Panc1 (cell line): ENCODE data around the gene SLC27A1. TPM values are rescaled to one million over a fixed set of nuclear protein-coding genes. Genes with fewer than 3 reads are reported as not detected.

Experiments
- ATAC-seq: fragments of 200-7000 bp; cut with Tn5 transposase; 2 replicates; pipeline ENCODE4 v1.9.1; 2020; ENCODE audit warnings: mild to moderate bottlenecking, moderate library complexity
- BruUV-seq: library from RNA; stranded (reverse); fragments of 400-500 nt; replicated peaks from 2 replicates; lab custom pipeline; 2021; lab: Mats Ljungman, UMichigan
- CTCF ChIA-PET: fragments of 300-600 bp; sonication (Branson Sonifier 250); formaldehyde crosslinking; loops from one replicate; lab custom pipeline; 2022; ENCODE audit warnings: antibody characterized with exemption; lab: Charles Lee
- POLR2A ChIA-PET: fragments of 300-600 bp; sonication (Branson Sonifier 250); formaldehyde crosslinking; loops from one replicate; lab custom pipeline; 2022; ENCODE audit warnings: antibody characterized with exemption; lab: Charles Lee
- DNase-seq: peaks from one replicate; pipeline ENCODE4 v3.0.0-alpha.2; 2010; ENCODE audit warnings: low read depth, low spot score
- H3K27ac ChIP-seq: 2 replicates; pipeline ENCODE4 v1.5.1; 2011; ENCODE audit warnings: mild to moderate bottlenecking, low read length, inconsistent platforms
- H3K27me3 ChIP-seq: fragments of 200-500 bp; sonication (Bioruptor generic); 2 replicates; pipeline ENCODE4 v1.6.0; 2014; ENCODE audit warnings: low read length, inconsistent platforms; ENCODE audit not compliant: control insufficient read depth, insufficient read depth
- H3K36me3 ChIP-seq: fragments of 200-500 bp; sonication (Bioruptor generic); 2 replicates; pipeline ENCODE4 v1.5.1; 2014; ENCODE audit warnings: inconsistent platforms, mild to moderate bottlenecking, low read length, moderate library complexity; ENCODE audit not compliant: control insufficient read depth, insufficient read depth
- H3K4me1 ChIP-seq: 2 replicates; pipeline ENCODE4 v1.5.1; 2011; ENCODE audit warnings: inconsistent platforms, mild to moderate bottlenecking, low read length, moderate library complexity; ENCODE audit not compliant: control insufficient read depth, insufficient read depth
- H3K4me3 ChIP-seq, 2 experiments: 2 replicates each; pipeline ENCODE4 v1.5.1; 2011 to 2012; ENCODE audit warnings: low read depth in 2 of 2, low read length in 2 of 2, mild to moderate bottlenecking in 2 of 2, inconsistent platforms in 1 of 2, moderate library complexity in 1 of 2
- H3K9me3 ChIP-seq: fragments of 200-500 bp; sonication (Bioruptor generic); 2 replicates; pipeline ENCODE4 v1.5.1; 2014; ENCODE audit warnings: low read depth, mild to moderate bottlenecking, inconsistent platforms, low read length, moderate library complexity; ENCODE audit not compliant: control insufficient read depth, insufficient read depth
- CTCF ChIP-seq: fragments of 450-650 bp; IDR thresholded peaks from 2 replicates; pipeline ENCODE4 v1.5.1; 2017; ENCODE audit warnings: mild to moderate bottlenecking
- POLR2AphosphoS5 ChIP-seq: IDR thresholded peaks from 2 replicates; pipeline ENCODE4 v1.6.1; 2012; ENCODE audit warnings: mild to moderate bottlenecking, low read depth, low read length, moderate library complexity
- SIN3A ChIP-seq: IDR thresholded peaks from 2 replicates; pipeline ENCODE4 v1.6.1; 2012; ENCODE audit warnings: low read depth, mild to moderate bottlenecking, low read length, moderate library complexity, borderline replicate concordance; ENCODE audit not compliant: insufficient read depth
- TCF7L2 ChIP-seq: IDR thresholded peaks from 2 replicates; pipeline ENCODE4 v1.6.1; 2011; ENCODE audit warnings: mild to moderate bottlenecking, low read depth, low read length, inconsistent platforms
- in situ Hi-C: cut with HindIII; loops from 2 replicates; pipeline ENCODE4 v1.10.0; 2016; ENCODE audit warnings: low sequenced_read_pairs, low pct_unique_long_range_greater_than_20kb
- intact Hi-C: fragments of 100-400 bp; cut with micrococcal nuclease; formaldehyde crosslinking; loops from one replicate; pipeline ENCODE4 v1.10.0; 2022; ENCODE audit not compliant: unreplicated experiment
- total RNA-seq: library from RNA; stranded (reverse); gene quantifications from one replicate; pipeline ENCODE4 v1.2.1, GENCODE V29; 2021; ENCODE audit not compliant: unreplicated experiment
- TF ChIP-seq, protein P1 (sequence below), 2 experiments: IDR thresholded peaks; 2 replicates each; pipeline ENCODE4 v1.6.1; 2011 to 2012; ENCODE audit warnings: low read depth in 2 of 2, control low read depth in 1 of 2, low read length in 1 of 2, mild to moderate bottlenecking in 1 of 2, moderate library complexity in 1 of 2; ENCODE audit not compliant: insufficient read depth in 1 of 2

SLC27A1 gene
- total RNA-seq, 1 experiment from 2014 or later = 5.4 TPM

DNA sequence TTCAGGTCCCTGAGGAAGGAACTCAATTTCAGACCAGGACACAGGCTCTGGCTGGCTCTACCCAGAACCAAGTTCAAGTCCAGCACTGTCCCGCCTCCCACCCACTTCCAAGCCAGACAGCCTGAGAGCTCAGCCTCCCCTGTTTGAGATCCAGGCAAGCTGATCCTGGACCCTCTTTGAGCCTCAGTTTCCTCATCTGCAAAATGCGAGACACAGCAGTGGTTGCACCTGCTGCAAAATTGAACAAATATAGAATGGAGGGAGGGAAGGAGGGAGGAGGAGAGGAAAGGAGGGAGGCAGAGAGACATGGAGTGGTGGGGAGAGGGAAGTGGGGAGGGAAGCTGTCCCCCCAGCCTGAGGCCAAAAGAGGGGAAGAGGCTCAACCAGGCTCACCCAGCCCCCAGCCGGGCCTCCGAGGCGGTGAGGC, 22.6 kb upstream of the SLC27A1 start:
- TF ChIP-seq SIN3A (no peak), CTCF (no peak), TCF7L2 (no peak), POLR2AphosphoS5 (no peak)
- TF ChIP-seq, protein P1, sequence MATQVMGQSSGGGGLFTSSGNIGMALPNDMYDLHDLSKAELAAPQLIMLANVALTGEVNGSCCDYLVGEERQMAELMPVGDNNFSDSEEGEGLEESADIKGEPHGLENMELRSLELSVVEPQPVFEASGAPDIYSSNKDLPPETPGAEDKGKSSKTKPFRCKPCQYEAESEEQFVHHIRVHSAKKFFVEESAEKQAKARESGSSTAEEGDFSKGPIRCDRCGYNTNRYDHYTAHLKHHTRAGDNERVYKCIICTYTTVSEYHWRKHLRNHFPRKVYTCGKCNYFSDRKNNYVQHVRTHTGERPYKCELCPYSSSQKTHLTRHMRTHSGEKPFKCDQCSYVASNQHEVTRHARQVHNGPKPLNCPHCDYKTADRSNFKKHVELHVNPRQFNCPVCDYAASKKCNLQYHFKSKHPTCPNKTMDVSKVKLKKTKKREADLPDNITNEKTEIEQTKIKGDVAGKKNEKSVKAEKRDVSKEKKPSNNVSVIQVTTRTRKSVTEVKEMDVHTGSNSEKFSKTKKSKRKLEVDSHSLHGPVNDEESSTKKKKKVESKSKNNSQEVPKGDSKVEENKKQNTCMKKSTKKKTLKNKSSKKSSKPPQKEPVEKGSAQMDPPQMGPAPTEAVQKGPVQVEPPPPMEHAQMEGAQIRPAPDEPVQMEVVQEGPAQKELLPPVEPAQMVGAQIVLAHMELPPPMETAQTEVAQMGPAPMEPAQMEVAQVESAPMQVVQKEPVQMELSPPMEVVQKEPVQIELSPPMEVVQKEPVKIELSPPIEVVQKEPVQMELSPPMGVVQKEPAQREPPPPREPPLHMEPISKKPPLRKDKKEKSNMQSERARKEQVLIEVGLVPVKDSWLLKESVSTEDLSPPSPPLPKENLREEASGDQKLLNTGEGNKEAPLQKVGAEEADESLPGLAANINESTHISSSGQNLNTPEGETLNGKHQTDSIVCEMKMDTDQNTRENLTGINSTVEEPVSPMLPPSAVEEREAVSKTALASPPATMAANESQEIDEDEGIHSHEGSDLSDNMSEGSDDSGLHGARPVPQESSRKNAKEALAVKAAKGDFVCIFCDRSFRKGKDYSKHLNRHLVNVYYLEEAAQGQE (IDR thresholded peaks at IDR 0.05; ENCODE audit: insufficient read depth in 1 of 2, low read depth in 2 of 2, low read length in 1 of 2) = no peak
- no peak overlapping the region for H3K27ac ChIP-seq
- no TSS peak for BruUV-seq
- H3K4me1 ChIP-seq = no peaks in the 10 kb centered on the region
- no peaks in the 10 kb centered on the region for H3K36me3 ChIP-seq
- in situ Hi-C loops = no loop called here
- no peaks in the 10 kb centered on the region for H3K27me3 ChIP-seq
- intact Hi-C loops = no loop called here
- H3K9me3 ChIP-seq = no peaks in the 10 kb centered on the region
- DNase-seq (no peak), ATAC-seq (peak; percentile 32)
- peak overlapping the region in 1 of 2 experiments; percentile 36; a peak in 2 of 4 replicates for H3K4me3 ChIP-seq
- CTCF ChIA-PET = interaction anchor here (0.6 to 1.1 kb wide), 3 partner anchors 31 to 159 kb away, joined by 3 to 8 read pairs (median 4); no protein-coding TSS in a partner anchor
- POLR2A ChIA-PET = no interaction called here

GRCh38 chr19:17448131-17448967, 22.0 kb upstream of the SLC27A1 start, which contains the start of gene TMEM221:
Gene TMEM221, minus strand, starts transcription at chr19:17448668. Its CDS starts 206 bp downstream, at chr19:17448462.
- Histone ChIP-seq H3K27me3 (no peaks in the 10 kb centered on the region), H3K36me3 (no peaks in the 10 kb centered on the region), H3K4me3 (peak within 1 kb of the TSS; percentile 36 to 39), H3K9me3 (no peaks in the 10 kb centered on the region), H3K4me1 (no peaks in the 10 kb centered on the region), H3K27ac (no peak within 1 kb of the TSS)
- intact Hi-C loops (no loop called here), in situ Hi-C loops (no loop called here)
- ChIA-PET POLR2A (no interaction called here), CTCF (interaction anchor here (0.6 to 0.7 kb wide), 2 partner anchors 32 to 160 kb away, joined by 4 to 8 read pairs; no protein-coding TSS in a partner anchor)
- peak; percentile 83 for ATAC-seq
- peak; percentile 80 for TF ChIP-seq CTCF
- TF ChIP-seq, protein P1 (IDR thresholded peaks at IDR 0.05; ENCODE audit: insufficient read depth in 1 of 2, low read depth in 2 of 2, low read length in 1 of 2) = no peak
- no TSS peak for BruUV-seq
- DNase-seq = no peak
